Stimulated activated CD4-positive, alpha-beta T cell treated with anti-CD3 and anti-CD28 coated beads, Interleukin-1b, Interleukin-23, amount 100 ng/mL, for 1 hour (primary cell): Measurements from ENCODE around the gene KAT6B.

ENCODE experiments used
- DNase-seq, 2 donors: peaks; one replicate each; pipeline ENCODE4 v3.0.0-alpha.2; 2020; ENCODE audit warnings: low read depth in 2 of 2

KAT6B gene

DNA sequence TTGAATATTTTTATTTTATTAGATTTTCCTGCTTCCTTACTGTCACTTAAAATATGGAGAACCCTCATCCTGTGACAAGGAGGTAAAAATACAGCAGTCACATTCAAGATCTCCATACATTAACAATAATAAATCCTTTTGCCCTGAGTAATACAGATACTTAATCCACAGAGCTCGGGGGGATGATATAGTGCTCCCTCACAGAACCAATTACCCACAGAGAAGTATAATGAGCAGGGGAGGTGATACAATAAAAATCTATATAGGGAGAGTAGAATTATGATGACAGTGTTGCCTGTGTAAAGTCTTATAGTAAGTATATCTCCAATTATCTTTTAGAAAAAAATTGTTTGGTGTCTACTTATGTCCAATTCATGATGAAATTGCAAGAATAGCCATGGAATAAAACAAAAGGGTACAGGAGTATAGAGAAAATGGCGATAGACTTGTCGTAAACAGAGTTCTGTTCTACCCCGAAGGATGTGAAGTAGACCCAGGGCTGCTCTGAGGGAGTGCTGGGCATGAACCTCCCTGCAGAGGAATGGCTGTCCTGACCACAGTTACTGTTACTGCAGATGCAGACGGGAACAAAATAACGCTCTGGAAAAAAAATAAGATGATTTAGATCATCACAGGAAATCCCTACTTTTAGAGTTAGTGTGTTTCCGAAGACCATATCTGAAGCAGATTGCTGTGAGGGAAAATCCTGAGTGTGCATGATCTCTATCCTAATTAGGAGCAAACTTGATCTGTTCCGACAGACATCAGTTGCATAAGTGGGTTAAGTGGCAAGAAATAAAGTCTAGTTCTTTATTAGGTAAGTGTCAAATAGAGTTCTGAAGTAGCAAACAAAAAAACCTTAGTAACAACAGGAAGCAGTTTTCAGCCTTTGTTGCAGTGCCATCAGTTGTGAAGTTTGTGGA is 123.7 kb downstream of the KAT6B start:
- no peak for DNase-seq

DNA sequence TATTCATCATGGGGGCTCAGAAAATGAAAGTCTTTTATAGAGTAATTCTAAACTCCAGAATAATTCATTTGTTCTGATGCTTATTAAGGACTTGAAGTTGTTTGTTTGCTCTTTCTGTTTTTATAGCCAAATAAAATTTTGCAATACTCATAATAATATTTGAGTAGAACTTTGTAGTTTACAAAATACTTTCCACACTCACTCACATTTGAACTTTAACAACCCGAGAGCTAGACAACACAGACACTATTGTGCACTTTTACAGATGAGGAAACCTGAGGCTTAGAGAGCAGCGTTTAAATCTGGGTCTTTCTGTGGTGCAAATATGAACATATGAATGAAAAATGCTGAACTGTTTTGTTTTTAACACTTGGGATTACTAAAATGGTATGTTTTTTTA is 126.8 kb downstream of the KAT6B start:
- DNase-seq = no peak

DNA sequence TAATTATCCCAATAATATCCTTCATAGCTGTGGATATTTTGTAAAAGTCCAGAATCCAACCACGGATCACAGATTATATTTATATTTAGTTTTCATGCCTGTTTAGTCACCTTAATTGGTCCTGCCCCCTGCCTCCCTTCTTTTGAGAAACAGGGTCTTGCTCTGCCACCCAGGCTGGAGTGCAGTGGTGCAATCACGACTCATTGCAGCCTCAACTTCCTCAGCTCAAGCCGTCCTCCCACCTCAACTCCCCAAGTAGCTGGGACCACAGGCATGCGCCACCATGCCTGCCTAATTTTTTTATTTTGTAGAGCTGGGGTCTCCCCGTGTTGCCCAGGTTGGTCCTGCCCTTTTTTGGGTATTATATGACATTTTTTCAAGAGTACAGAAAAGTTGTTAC is 129.4 kb downstream of the KAT6B start:
- DNase-seq = no peak

DNA sequence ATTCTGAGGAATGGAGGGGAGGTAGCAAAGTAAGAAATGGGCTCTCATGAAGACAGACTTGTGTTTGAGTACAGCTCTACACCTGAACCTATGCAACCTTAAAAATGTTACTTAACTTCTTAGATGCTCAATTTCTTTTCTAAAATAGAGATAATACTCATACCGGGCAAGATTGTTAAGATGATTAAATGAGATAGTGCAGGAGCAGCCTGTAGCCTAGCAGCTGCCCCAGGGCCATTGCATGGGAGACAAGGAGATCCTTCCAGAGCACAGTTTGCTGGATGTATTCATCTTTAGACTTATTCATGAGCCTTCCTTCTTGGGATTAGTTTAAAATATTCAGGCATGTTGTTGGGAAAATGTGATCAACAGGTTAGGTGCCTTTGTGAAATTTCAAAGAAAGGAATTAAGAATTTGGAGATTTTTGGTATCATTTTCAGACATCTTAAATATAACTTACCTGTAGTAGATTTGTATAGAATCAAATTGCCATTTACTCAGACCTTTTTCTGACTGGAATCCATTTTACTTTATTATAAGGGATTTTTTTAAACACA is 130.2 kb downstream of the KAT6B start:
- DNase-seq = no peak

DNA sequence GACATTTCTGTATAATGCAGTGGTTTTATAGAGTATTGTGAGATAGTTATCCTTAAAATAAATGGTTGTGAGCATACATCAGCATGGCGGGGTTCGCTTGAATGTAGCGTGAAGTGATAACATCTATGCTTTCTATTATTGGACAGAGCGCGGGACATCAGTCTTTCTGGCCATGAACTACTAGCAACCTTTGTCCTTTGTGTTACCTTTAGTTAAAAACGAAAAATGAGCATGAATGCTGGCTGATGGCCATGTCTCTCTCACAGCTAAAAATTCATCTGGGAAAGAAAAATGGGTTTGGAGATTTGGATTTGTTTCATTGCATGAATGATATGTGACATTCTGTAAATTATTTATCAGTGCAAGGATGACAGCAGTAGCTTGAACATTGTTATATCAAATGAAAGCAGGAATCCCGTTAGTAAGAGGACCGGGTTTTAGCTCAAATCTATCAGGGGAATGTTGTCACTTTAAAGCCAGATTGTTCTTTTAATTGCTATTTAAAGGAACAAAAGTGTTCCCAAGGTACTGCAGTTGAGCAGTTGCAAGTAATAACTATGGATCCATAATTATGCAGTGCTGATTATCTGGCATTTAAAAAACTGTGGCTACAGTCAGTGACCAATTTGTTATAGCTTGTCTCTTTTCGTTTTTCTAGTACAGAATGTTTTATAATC is 131.0 kb downstream of the KAT6B start:
- DNase-seq = no peak

DNA sequence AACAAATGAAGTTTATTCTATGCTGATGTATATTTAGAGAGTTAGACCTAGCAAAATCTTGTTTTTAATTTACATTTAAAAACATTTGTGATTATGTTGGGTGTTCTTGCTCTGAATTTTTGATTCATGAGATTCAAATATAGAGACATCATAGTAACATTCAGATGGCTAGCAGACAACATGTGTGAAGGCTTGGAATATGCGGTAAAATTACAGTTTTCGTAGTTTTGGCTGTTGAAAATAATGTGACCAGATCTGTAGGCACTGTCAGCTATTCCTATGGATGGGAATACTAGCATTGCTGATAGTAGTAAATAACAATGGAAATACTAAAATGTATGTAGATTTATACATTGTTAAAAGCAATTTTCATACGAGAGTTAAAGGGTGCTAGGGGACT is 131.9 kb downstream of the KAT6B start:
- DNase-seq = no peak

DNA sequence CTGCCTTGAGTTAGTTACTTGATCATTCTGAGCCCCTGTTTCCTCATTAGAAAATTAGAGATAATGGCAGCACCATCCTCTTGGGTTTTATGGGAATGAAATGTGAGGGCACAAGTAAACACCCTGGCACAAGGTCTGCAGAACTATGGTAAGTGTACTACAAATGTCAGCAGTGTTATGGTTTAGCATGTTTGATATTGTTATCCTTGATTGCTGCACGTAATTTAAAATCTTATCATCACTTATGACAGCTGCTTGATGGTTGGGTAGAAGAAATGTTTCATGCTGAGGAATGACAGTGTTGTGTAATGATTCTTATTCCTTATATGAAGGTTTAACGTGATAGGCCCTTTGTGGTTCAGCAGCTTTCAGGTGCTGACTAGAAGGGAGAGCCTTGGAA is 134.3 kb downstream of the KAT6B start:
- DNase-seq = no peak

DNA sequence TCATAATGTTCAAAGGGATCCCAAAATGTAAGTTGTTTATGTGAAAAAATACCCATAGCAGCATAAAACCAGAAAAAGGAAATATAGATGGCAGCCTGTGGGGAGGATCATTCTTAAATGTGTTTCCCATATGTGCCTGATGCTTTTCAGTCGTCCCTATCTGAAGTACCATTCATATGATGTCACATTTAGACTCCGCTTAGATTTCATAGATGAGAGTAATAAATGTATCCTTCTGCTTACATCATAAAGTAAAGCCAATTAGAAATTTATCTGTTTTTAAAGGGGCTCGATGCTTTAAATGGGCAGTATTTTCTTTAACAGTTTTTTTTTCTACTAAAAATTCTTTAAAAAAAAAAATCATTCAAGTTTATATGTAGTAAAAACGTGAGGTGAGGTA is 136.1 kb downstream of the KAT6B start:
- no peak for DNase-seq

DNA sequence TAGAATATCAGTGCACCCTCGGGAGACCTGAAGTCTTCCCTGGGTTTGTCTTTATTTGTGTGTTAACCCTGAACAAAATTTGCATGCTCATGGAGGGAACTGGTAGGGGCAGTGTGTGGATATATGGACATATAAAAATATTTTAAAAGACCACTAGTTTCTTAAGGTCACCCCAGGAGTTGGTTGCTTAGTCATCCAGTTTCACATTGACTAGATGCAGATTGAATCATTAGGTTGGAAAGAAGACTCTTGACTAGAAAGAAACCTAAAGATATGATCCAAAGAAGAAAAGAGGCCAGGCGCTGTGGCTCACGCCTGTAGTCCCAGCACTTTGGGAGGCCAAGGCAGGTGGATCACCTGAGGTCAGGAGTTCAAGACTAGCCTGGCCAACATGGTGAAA is 137.1 kb downstream of the KAT6B start:
- DNase-seq = no peak

DNA sequence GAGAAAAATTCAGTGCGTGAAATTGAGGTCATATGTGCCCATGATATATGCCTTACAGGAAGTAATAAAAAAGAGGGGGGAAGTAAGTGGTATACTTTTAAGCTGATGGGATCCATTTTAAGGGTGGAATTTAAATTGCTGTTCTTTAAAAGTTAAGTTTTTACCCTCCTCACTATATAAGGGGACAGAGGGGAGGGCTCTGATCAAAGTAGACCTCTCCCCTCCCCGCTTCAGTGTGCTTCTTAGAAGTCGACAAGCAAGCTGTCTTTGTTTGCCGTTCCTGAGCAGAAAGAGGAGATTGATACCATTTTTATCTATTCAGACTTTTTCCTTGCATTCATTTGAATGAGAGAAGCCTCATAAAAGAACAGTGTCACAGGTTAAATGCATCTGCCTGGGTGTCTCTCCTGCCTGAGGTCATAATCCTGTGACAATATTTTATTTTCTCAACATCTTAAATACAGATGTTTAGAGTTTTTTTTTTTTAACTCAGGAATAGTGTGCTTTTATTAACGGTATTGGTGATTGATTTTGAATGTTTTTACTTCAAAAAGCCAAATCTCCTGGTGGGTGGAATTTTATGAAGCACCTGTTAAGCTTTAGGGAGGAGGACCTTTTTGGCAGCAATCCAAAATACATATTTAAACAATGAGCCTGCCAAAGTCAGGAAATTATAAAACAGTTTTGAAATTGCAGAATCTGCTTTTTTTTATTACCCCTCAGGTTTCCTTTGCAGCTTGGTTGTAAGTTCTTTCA is 141.7 kb downstream of the KAT6B start:
- no peak for DNase-seq

DNA sequence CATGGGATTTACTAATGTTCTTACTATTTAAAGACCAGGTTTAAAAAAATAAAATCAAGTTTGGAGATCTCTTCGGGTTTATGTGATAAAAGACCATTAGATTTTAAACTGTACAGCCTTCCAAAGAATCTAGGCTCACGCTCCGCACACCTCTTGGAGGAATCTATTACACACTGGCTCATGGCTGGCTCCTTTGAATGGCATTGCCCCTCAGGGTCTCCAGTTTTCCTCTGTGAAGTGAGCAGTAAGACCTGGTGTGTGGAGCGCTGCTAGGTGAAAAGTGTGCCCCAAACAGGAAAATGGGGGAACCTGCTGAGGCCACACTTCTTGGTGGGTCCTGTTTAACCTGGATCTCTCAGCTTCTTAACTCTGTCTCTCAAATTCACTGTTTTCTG is 142.3 kb downstream of the KAT6B start:
- no peak for DNase-seq

DNA sequence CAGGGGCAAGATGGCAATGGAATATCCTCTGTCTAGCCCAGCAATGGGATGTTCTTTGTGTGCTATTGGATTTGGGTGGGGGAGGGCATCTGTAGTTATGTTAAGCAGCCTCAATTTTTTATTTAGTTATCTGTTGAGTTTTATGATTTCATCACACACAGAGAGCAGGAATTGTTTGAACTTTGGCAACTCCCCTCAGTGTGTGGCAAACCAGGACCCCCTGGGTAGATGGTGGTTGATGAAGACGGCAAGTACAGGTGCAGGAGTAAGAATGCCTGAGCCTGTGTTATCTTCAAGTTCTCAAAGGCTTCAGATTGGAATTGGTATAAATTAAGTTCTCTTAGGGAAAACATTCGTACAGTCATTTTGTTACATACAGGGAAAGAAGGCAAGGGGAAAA is 142.7 kb downstream of the KAT6B start:
- DNase-seq = no peak

DNA sequence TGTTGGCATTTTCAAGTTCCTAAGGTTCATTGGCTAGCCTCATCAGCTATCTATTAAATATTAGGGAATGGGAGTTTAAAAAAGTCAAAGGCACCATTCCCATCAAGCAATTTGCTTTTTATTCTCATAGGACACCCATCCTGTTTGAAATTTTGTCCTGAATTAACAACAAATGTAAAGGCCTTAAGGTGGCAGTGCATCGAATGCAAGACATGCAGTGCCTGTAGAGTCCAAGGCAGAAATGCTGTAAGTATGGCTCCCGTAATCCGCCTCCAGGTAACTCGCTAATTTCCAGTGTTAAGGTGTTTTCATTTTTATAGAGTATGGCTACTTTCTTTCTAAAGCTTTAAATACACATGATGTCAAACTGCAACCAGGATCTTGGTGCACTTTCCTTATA is 143.1 kb downstream of the KAT6B start:
- no peak for DNase-seq

DNA sequence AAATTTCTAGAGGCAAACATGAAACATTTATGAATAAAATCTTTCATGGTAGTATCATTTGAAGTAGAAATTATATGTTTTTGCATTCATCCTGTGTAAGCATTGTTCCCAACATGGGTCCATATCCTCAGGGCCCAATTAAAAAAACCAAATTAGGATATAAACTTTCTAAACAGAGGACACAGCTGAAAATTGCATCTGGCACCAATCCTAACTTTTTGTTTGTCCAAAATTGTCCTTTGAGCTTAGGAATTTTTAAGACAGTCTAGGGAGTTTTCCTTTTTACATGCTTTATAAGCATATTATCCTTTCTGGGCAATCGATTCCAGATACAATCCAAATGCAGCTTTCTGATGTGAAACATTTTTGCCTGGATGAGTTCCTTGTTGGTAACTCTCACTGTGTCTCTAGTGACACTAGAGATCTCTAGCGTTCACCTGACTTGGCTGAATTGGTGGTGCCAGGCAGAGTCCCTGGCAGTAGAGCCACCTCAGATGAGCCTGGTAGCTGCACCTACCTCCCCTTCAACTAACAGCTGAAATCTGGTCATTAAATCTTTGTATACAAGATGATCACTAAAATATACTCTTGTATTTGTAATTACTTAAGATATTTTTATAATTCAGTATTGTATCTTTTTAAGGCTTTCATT is 147.5 kb downstream of the KAT6B start:
- no peak for DNase-seq

DNA sequence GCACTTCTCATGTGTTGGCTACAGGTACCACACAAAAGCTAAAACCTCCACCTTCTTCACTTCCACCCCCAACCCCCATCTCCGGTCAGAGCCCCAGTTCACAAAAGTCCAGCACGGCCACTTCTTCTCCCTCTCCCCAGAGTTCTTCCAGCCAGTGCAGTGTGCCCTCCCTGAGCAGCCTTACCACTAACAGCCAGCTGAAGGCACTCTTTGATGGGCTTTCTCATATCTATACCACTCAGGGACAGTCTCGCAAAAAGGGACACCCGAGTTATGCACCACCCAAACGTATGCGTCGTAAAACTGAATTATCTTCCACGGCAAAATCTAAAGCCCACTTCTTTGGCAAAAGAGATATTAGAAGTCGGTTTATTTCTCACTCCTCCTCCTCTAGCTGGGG is 149.4 kb downstream of the KAT6B start:
- no peak for DNase-seq

DNA sequence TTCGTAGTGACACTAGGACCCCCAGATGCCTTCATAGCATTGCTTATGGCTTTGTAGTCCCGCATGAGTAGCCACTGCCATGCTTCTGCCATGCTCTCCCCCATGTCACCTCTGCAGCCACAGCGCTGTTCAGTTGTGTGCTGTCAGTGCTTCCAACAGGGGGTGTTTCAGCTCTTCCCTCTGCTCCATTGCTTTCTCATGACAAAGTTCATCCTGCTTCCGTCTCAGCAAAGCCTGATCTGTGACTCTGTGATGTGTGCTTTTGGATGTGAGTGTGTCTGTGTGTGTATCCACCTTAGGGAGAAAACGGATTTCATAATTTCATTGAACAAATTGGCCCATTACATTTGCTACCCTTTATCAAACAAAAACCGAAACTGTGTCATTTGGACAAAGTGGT is 150.2 kb downstream of the KAT6B start:
- DNase-seq = no peak

DNA sequence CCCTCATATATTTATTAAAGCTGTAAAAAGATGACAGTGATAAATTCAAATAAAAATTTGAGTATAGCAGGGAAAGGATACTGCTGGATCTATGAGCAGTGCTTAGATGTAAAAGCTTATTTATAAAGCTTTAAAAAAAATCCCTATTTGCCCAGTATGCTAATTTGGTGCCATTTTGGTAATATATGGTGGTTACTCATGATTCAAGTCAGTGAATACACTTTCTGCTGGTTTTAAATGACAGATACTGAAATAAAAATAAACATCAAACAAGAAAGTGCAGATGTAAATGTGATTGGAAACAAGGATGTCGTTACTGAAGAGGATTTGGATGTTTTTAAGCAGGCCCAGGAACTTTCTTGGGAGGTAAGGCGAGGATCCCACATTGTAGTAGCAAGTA is 150.7 kb downstream of the KAT6B start:
- DNase-seq = no peak

DNA sequence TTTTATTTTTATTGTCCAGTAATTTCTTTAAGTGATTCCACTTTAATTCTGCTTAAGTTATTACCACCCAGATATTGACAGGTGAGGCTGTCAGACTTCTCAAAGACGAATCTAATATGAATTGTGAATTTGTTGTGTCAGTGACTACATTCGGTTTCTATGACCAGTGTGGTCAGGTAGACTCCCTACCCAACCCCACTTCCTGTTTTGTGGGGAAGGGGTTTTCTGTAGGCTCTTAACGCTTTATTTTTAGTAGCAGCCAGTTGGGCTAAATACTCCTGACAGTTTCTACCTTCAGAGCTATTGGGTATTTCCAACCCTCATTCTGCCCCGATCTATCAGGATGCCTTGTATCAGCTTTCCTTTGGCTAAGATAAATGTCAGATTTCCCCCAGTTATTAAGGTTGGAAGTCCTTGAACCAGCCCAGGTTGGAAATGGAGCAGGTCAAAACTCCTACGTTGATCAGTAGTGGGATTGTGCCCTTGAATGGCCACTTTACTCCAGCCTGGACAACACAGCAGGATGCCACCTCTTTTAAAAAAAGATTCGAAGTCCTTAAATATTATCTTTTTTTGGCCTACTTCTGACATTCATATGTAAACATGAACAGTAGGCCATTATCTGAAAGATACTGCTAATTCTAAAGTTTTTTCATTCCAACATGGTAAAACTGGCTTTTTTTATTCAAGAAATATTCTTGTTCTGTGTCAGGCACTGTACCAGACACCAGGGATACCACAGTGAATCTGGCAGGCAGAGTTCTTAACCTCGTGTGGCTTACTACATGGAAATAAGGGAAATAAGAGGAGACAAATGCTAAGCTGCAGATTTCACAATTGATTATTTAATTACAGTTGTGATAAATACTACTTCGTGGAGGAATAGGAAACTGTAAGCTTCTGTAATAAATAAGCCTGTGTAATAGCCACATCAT is 151.8 kb downstream of the KAT6B start:
- no peak for DNase-seq

DNA sequence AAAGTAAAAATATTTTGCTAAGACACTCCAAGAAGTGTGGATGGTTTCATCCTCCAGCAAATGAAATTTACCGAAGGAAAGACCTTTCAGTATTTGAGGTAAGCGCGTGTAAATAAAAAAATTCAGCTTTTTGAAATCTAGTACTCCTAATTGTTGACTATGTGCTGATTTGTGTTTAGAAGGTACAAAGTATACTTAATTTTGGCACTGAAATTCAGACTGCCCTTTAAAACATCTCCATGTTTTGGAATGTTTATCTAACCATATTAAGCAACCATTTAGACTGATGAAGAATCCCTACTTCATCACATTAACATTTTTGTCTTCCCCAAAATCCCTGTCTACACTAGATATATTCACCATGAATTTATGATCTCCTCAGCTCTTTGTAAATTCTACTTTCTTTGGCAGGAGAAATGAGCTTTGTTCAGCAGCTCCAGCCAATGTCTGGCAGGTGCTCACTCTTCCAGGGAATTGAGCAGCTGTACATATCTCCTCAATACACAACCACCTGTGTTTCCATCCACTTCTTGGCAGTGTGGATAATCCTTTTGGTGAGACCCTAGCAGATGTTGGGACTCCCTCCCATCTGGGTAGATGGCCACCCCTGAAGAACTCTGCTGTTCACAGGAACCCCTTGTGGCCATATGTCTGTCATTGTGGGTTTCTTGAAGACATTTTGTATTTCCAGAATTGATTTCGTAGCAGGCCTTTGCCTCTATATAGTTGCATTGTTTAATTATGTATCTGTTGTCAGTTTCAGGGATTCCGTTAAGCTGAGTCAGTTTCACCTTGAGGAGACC is 155.6 kb downstream of the KAT6B start:
- no peak for DNase-seq

DNA sequence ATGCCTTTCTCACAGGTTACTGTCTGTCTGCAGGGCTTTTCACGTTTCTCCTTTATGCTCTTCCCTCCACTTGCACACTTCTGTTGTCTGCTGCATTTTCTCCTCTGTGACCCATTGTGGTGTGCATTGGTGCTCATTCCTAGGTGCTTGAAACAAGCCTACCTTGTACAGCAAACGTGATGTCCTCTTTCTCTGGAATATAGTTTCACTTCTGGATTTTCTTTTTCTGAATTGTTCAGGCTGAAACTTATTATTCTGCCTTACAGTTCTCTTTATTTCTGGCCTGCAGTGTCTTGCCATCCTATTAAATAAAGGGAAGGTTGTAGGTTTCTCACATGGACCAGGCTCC is 156.2 kb downstream of the KAT6B start:
- no peak for DNase-seq
